Thyroid gland (tissue), 4 donors: ENCODE data around the gene GPC5.

Experiments used
- CTCF ChIP-seq, 6 experiments: fragments of 200-600 bp in 3 of 6; fragments of 450-650 bp in 3 of 6; sonication (generic) in 3 of 6; IDR thresholded peaks; one replicate each; pipeline ENCODE4 v1.5.1; 2016 to 2019; ENCODE audit warnings: antibody characterized with exemption in 6 of 6, mild to moderate bottlenecking in 2 of 6, inconsistent platforms in 1 of 6, moderate library complexity in 1 of 6
- POLR2A ChIP-seq, 2 donors: fragments of 450-650 bp; IDR thresholded peaks; one replicate each; pipeline ENCODE4 v1.6.1; 2017; ENCODE audit warnings: antibody characterized with exemption in 2 of 2, mild to moderate bottlenecking in 2 of 2, moderate library complexity in 1 of 2

- TF ChIP-seq CTCF (IDR thresholded peaks at IDR 0.05) = no peak
- no peak for TF ChIP-seq POLR2A (IDR thresholded peaks at IDR 0.05)
Measured at GRCh38 chr13:91904597-91904996, 506.2 kb downstream of the GPC5 start.
